Loucy (cell line): ENCODE data around the gene ATAD3B.
"Not testable (repeated sequence)": the region's sequence is repeated elsewhere in the genome, so short reads cannot be mapped to it uniquely, and the experiment has no call there.

ENCODE experiments used
- H2AFZ ChIP-seq: fragments of 200-600 bp; sonication (generic); 2 replicates; pipeline ENCODE4 v1.6.0; 2016; ENCODE audit warnings: antibody characterized with exemption, mild to moderate bottlenecking, low read length, moderate library complexity
- H3F3A ChIP-seq: fragments of 200-600 bp; 2 replicates; pipeline ENCODE4 v1.6.0; 2016; ENCODE audit warnings: antibody characterized with exemption, low read depth, mild to moderate bottlenecking
- H3K27me3 ChIP-seq: fragments of 200-600 bp; sonication (generic); 2 replicates; pipeline ENCODE4 v1.6.1; 2014; ENCODE audit warnings: low read length, mild to moderate bottlenecking; ENCODE audit not compliant: insufficient read depth, poor library complexity, severe bottlenecking
- H3K36me3 ChIP-seq: fragments of 200-600 bp; sonication (generic); 2 replicates; pipeline ENCODE4 v1.6.1; 2016; ENCODE audit warnings: low read length; ENCODE audit not compliant: insufficient read depth
- H3K4me1 ChIP-seq: fragments of 200-600 bp; sonication (generic); 2 replicates; pipeline ENCODE4 v1.5.1; 2014; ENCODE audit warnings: low read length, mild to moderate bottlenecking; ENCODE audit not compliant: insufficient read depth, poor library complexity, severe bottlenecking
- H3K4me2 ChIP-seq: fragments of 200-600 bp; sonication (generic); 2 replicates; pipeline ENCODE4 v1.6.0; 2014; ENCODE audit warnings: antibody characterized with exemption, low read length, low read depth, mild to moderate bottlenecking; ENCODE audit not compliant: poor library complexity, severe bottlenecking
- H3K4me3 ChIP-seq: fragments of 200-600 bp; sonication (generic); 2 replicates; pipeline ENCODE4 v1.5.1; 2014; ENCODE audit warnings: low read length, mild to moderate bottlenecking, mixed read lengths; ENCODE audit not compliant: poor library complexity, severe bottlenecking
- H3K79me2 ChIP-seq: fragments of 200-600 bp; sonication (generic); 2 replicates; pipeline ENCODE4 v1.6.1; 2014; ENCODE audit warnings: low read length; ENCODE audit not compliant: insufficient read depth
- H3K9ac ChIP-seq: fragments of 200-600 bp; sonication (generic); 2 replicates; pipeline ENCODE4 v1.6.0; 2014; ENCODE audit warnings: mild to moderate bottlenecking, low read depth, low read length, moderate library complexity; ENCODE audit not compliant: poor library complexity, severe bottlenecking
- H3K9me2 ChIP-seq: fragments of 200-600 bp; sonication (generic); replicated peaks from 2 replicates; pipeline ENCODE4 v1.6.1; 2016; ENCODE audit warnings: low read depth, low read length, mixed read lengths
- H3K9me3 ChIP-seq: fragments of 200-600 bp; sonication (generic); 2 replicates; pipeline ENCODE4 v1.6.1; 2014; ENCODE audit warnings: mild to moderate bottlenecking, antibody characterized with exemption, low read length, low read depth; ENCODE audit not compliant: insufficient read depth
- H4K20me1 ChIP-seq: fragments of 200-600 bp; sonication (generic); 2 replicates; pipeline ENCODE4 v1.6.0; 2014; ENCODE audit warnings: antibody characterized with exemption, low read length, mild to moderate bottlenecking; ENCODE audit not compliant: insufficient read depth, poor library complexity, severe bottlenecking
- CTCF ChIP-seq: fragments of 200-600 bp; sonication (generic); conservative IDR thresholded peaks from 2 replicates; pipeline ENCODE4 v1.5.1; 2014; ENCODE audit warnings: mild to moderate bottlenecking, antibody characterized with exemption, low read length
- EZH2phosphoT487 ChIP-seq: fragments of 200-600 bp; IDR thresholded peaks from 2 replicates; pipeline ENCODE4 v1.6.1; 2018; ENCODE audit warnings: antibody characterized with exemption, mild to moderate bottlenecking, moderate library complexity, borderline replicate concordance

Gene ATAD3B

GRCh38 chr1:1452882-1453281 is 18.7 kb upstream of the ATAD3B start:
- Histone ChIP-seq H3K4me2 (no peak overlapping the region), H3K9me2 (no peaks in the 10 kb centered on the region), H3K4me3 (no peak overlapping the region), H3K4me1 (no peaks in the 10 kb centered on the region), H3K9ac (no peak overlapping the region), H3K27me3 (no peaks in the 10 kb centered on the region), H2AFZ (no peak overlapping the region), H3K79me2 (no peaks in the 10 kb centered on the region), H4K20me1 (no peaks in the 10 kb centered on the region), H3F3A (no peaks in the 10 kb centered on the region), H3K36me3 (no peaks in the 10 kb centered on the region), H3K9me3 (no peaks in the 10 kb centered on the region)
- TF ChIP-seq EZH2phosphoT487: no peak
- TF ChIP-seq CTCF: no peak

- H3K9me2 ChIP-seq, H3K4me2 ChIP-seq, H3F3A ChIP-seq, H3K9ac ChIP-seq, H3K79me2 ChIP-seq, H3K4me1 ChIP-seq, H2AFZ ChIP-seq, H3K36me3 ChIP-seq, H3K4me3 ChIP-seq, H3K27me3 ChIP-seq, H4K20me1 ChIP-seq, H3K9me3 ChIP-seq: not testable (repeated sequence)
Measured at GRCh38 chr1:1454286-1455056, 17.1 kb upstream of the ATAD3B start.

- H3K9me3 ChIP-seq: no peaks in the 10 kb centered on the region
- H3K9ac ChIP-seq: no peak overlapping the region
- H3K27me3 ChIP-seq: no peaks in the 10 kb centered on the region
- H2AFZ ChIP-seq: no peak overlapping the region
- no peak overlapping the region for H3K4me3 ChIP-seq
- no peak overlapping the region for H3K4me2 ChIP-seq
- no peaks in the 10 kb centered on the region for H4K20me1 ChIP-seq
- H3K79me2 ChIP-seq: no peaks in the 10 kb centered on the region
- no peaks in the 10 kb centered on the region for H3K4me1 ChIP-seq
- no peaks in the 10 kb centered on the region for H3K36me3 ChIP-seq
- TF ChIP-seq CTCF (no peak), EZH2phosphoT487 (no peak)
- H3K9me2 ChIP-seq: no peaks in the 10 kb centered on the region
- no peaks in the 10 kb centered on the region for H3F3A ChIP-seq
Measured at GRCh38 chr1:1455366-1455884, 16.1 kb upstream of the ATAD3B start.

- not testable (repeated sequence) for H3K4me1 ChIP-seq, H3K79me2 ChIP-seq, H3K9me3 ChIP-seq, H3K36me3 ChIP-seq, H3F3A ChIP-seq, H3K9me2 ChIP-seq, H4K20me1 ChIP-seq, H2AFZ ChIP-seq, H3K4me3 ChIP-seq, H3K27me3 ChIP-seq, H3K4me2 ChIP-seq, H3K9ac ChIP-seq
Measured at GRCh38 chr1:1455934-1456333, 15.6 kb upstream of the ATAD3B start.

GRCh38 chr1:1456683-1457255 is 14.8 kb upstream of the ATAD3B start:
- H3K79me2 ChIP-seq, H3K9me2 ChIP-seq, H4K20me1 ChIP-seq, H3K9ac ChIP-seq, H2AFZ ChIP-seq, H3K4me1 ChIP-seq, H3K36me3 ChIP-seq, H3K4me2 ChIP-seq, H3K27me3 ChIP-seq, H3K9me3 ChIP-seq, H3K4me3 ChIP-seq, H3F3A ChIP-seq: not testable (repeated sequence)

- not testable (repeated sequence) for H3K4me1 ChIP-seq, H3K79me2 ChIP-seq, H2AFZ ChIP-seq, H4K20me1 ChIP-seq, H3K4me2 ChIP-seq, H3K36me3 ChIP-seq, H3K9ac ChIP-seq, H3K27me3 ChIP-seq, H3F3A ChIP-seq, H3K4me3 ChIP-seq, H3K9me2 ChIP-seq, H3K9me3 ChIP-seq
Measured at GRCh38 chr1:1459156-1459555, 12.4 kb upstream of the ATAD3B start.
